Fibroblast of lung (primary cell): ENCODE measurements around the gene CORO7. TPM values are rescaled to one million over a fixed set of nuclear protein-coding genes. Genes with fewer than 3 reads are reported as not detected.
A peak's percentile ranks its signal among the peaks of the same experiment; 100 is the strongest.

Source experiments
- DNase-seq, 2 donors: peaks; one replicate each; pipeline versions ENCODE4 v3.0.0 to v3.0.0-alpha.2; 2010; ENCODE audit warnings: low read depth in 2 of 2
- H2AFZ ChIP-seq: 2 replicates; pipeline ENCODE4 v1.5.1; 2012; ENCODE audit warnings: low read length, control low read depth, inconsistent platforms
- H3K27ac ChIP-seq: 2 replicates; pipeline ENCODE4 v1.5.1; 2011; ENCODE audit warnings: low read length, control low read depth; ENCODE audit not compliant: insufficient read depth
- H3K27me3 ChIP-seq: 2 replicates; pipeline ENCODE4 v1.5.1; 2011; ENCODE audit warnings: mild to moderate bottlenecking, low read length; ENCODE audit not compliant: control insufficient read depth, insufficient read depth
- H3K36me3 ChIP-seq: 2 replicates; pipeline ENCODE4 v1.5.1; 2011; ENCODE audit warnings: low read length; ENCODE audit not compliant: control insufficient read depth, insufficient read depth
- H3K4me1 ChIP-seq: 2 replicates; pipeline ENCODE4 v1.5.1; 2011; ENCODE audit warnings: low read length; ENCODE audit not compliant: control insufficient read depth, insufficient read depth; ENCODE audit errors: extremely low read depth
- H3K4me2 ChIP-seq: 2 replicates; pipeline ENCODE4 v1.5.1; 2011; ENCODE audit warnings: low read length, control low read depth; ENCODE audit not compliant: insufficient read depth; ENCODE audit errors: extremely low read depth
- H3K4me3 ChIP-seq, 4 experiments: fragments of 200-600 bp in 1 of 4; sonication (generic) in 1 of 4; replicated peaks in 1 of 4; 2 replicates each; pipeline ENCODE4 v1.5.1; 2011 to 2016; ENCODE audit warnings: low read length in 4 of 4, low read depth in 3 of 4, mild to moderate bottlenecking in 3 of 4, control low read depth in 2 of 4, inconsistent platforms in 1 of 4, mixed read lengths in 1 of 4; ENCODE audit not compliant: insufficient read depth in 1 of 4; ENCODE audit errors: control extremely low read depth in 1 of 4
- H3K79me2 ChIP-seq: 2 replicates; pipeline ENCODE4 v1.5.1; 2012; ENCODE audit warnings: mild to moderate bottlenecking, low read length, inconsistent platforms; ENCODE audit not compliant: control insufficient read depth, insufficient read depth
- H3K9ac ChIP-seq: 2 replicates; pipeline ENCODE4 v1.5.1; 2011; ENCODE audit warnings: mild to moderate bottlenecking, low read length, control low read depth; ENCODE audit not compliant: insufficient read depth
- H3K9me3 ChIP-seq: 2 replicates; pipeline ENCODE4 v1.5.1; 2012; ENCODE audit warnings: low read depth, low read length; ENCODE audit not compliant: control insufficient read depth, insufficient read depth
- H4K20me1 ChIP-seq: 2 replicates; pipeline ENCODE4 v1.5.1; 2011; ENCODE audit warnings: low read length; ENCODE audit not compliant: control insufficient read depth, insufficient read depth; ENCODE audit errors: extremely low read depth
- CTCF ChIP-seq, 2 donors: IDR thresholded peaks in 1 of 2; conservative IDR thresholded peaks in 1 of 2; 1 replicate in 1 of 2; 2 replicates in 1 of 2; pipeline ENCODE4 v1.5.1; 2011 to 2012; ENCODE audit warnings: low read length in 2 of 2, control low read depth in 1 of 2, inconsistent platforms in 1 of 2, low read depth in 1 of 2, mild to moderate bottlenecking in 1 of 2
- EZH2 ChIP-seq: IDR thresholded peaks from 2 replicates; pipeline ENCODE4 v1.5.1; 2012; ENCODE audit warnings: low read length, control low read depth, mild to moderate bottlenecking; ENCODE audit errors: missing control alignments
- polyA plus RNA-seq, 2 donors: library from polyadenylated mRNA; depleted of rRNA in 1 of 2; stranded (reverse) in 1 of 2; unstranded in 1 of 2; fragments of >200 nt; gene quantifications; 2 replicates each; pipeline ENCODE4 v1.2.1, GENCODE V29; 2011 to 2012; ENCODE audit warnings: missing spikeins in 1 of 2
- total RNA-seq: library from RNA; depleted of rRNA; stranded (reverse); fragments of >200 nt; gene quantifications from 2 replicates; pipeline ENCODE4 v1.2.1, GENCODE V29; 2014

The CORO7 gene
- total and polyA plus RNA-seq, 2 donors (not counting 1 experiment from before 2014, with no cell fraction given), result 6.1 to 11.1 TPM

- no peak for TF ChIP-seq EZH2
- TF ChIP-seq CTCF (conservative IDR thresholded peaks at IDR 0.05 in 1 of 2, IDR thresholded peaks at IDR 0.05 in 1 of 2; ENCODE audit: low read depth in 1 of 2, low read length in 2 of 2), result no peak
- no peak overlapping the region for H3K4me3 ChIP-seq
- H4K20me1 ChIP-seq, result no peaks in the 10 kb centered on the region
- no peak for DNase-seq
- H3K27me3 ChIP-seq, result no peaks in the 10 kb centered on the region
- no peaks in the 10 kb centered on the region for H3K9me3 ChIP-seq
- peaks cover 23% of the 10 kb centered on the region for H3K79me2 ChIP-seq
- peaks cover 5% of the 10 kb centered on the region for H3K36me3 ChIP-seq
- no peak overlapping the region for H3K4me2 ChIP-seq
- peaks cover 29% of the 10 kb centered on the region for H3K4me1 ChIP-seq
- H3K9ac ChIP-seq, result no peak overlapping the region
- H2AFZ ChIP-seq, result no peak overlapping the region
- H3K27ac ChIP-seq, result no peak overlapping the region
Observed at GRCh38 chr16:4412159-4412558, 4.2 kb downstream of the CORO7 start.

GRCh38 chr16:4411684-4412083 lies 4.7 kb downstream of the CORO7 start:
- peaks cover 29% of the 10 kb centered on the region for H3K4me1 ChIP-seq
- no peak overlapping the region for H3K27ac ChIP-seq
- H3K36me3 ChIP-seq, result peaks cover 5% of the 10 kb centered on the region
- TF ChIP-seq EZH2 (no peak), CTCF (conservative IDR thresholded peaks at IDR 0.05 in 1 of 2, IDR thresholded peaks at IDR 0.05 in 1 of 2; ENCODE audit: low read depth in 1 of 2, low read length in 2 of 2) (no peak)
- no peaks in the 10 kb centered on the region for H3K27me3 ChIP-seq
- no peak overlapping the region for H2AFZ ChIP-seq
- no peak overlapping the region for H3K9ac ChIP-seq
- no peak overlapping the region for H3K4me2 ChIP-seq
- no peak overlapping the region for H3K4me3 ChIP-seq
- H3K9me3 ChIP-seq, result no peaks in the 10 kb centered on the region
- peaks cover 23% of the 10 kb centered on the region for H3K79me2 ChIP-seq
- no peaks in the 10 kb centered on the region for H4K20me1 ChIP-seq
- DNase-seq, result peak in 1 of 2 donors; percentile 70

GRCh38 chr16:4410335-4411075 lies 5.9 kb downstream of the CORO7 start:
- H4K20me1 ChIP-seq, result no peaks in the 10 kb centered on the region
- no peak overlapping the region for H2AFZ ChIP-seq
- H3K27ac ChIP-seq, result peak overlapping the region; percentile 11
- H3K4me3 ChIP-seq, result no peak overlapping the region
- no peak for TF ChIP-seq EZH2
- TF ChIP-seq CTCF (conservative IDR thresholded peaks at IDR 0.05 in 1 of 2, IDR thresholded peaks at IDR 0.05 in 1 of 2; ENCODE audit: low read depth in 1 of 2, low read length in 2 of 2), result no peak
- H3K9ac ChIP-seq, result no peak overlapping the region
- peaks cover 27% of the 10 kb centered on the region for H3K4me1 ChIP-seq
- no peaks in the 10 kb centered on the region for H3K27me3 ChIP-seq
- no peak overlapping the region for H3K4me2 ChIP-seq
- peak; percentile 91 to 99 for DNase-seq
- no peaks in the 10 kb centered on the region for H3K9me3 ChIP-seq
- H3K79me2 ChIP-seq, result peaks cover 21% of the 10 kb centered on the region
- H3K36me3 ChIP-seq, result peaks cover 5% of the 10 kb centered on the region
